MG63 (cell line): ENCODE data around the gene CCDC18. TPM values are rescaled to one million over a fixed set of nuclear protein-coding genes. Genes with fewer than 3 reads are reported as not detected.
A peak's percentile ranks its signal among the peaks of the same experiment; 100 is the strongest.

Experiments
- DNase-seq: peaks from one replicate; pipeline ENCODE4 v3.0.0-alpha.2; 2020
- H3K27me3 ChIP-seq: fragments of 250-450 bp; sonication (Bioruptor Pico); 2 replicates; pipeline ENCODE4 v1.5.1; 2020; ENCODE audit warnings: mild to moderate bottlenecking, moderate library complexity
- H3K36me3 ChIP-seq: fragments of 250-450 bp; sonication (Bioruptor Pico); 2 replicates; pipeline ENCODE4 v1.5.1; 2020; ENCODE audit warnings: mild to moderate bottlenecking, moderate library complexity
- H3K4me3 ChIP-seq: fragments of 250-450 bp; sonication (Bioruptor Pico); 2 replicates; pipeline ENCODE4 v1.5.1; 2020; ENCODE audit warnings: mild to moderate bottlenecking, moderate library complexity
- H3K9me3 ChIP-seq: fragments of 250-450 bp; sonication (Bioruptor Pico); 2 replicates; pipeline ENCODE4 v1.5.1; 2020; ENCODE audit warnings: mild to moderate bottlenecking, moderate library complexity
- total RNA-seq: library from RNA; depleted of rRNA; stranded (reverse); fragments of >200 nt; shearing (Covaris generic); gene quantifications from 2 replicates; pipeline ENCODE4 v1.2.3, GENCODE V29; 2014; ENCODE audit warnings: low replicate concordance; rRNA removed

Gene CCDC18, protein sequence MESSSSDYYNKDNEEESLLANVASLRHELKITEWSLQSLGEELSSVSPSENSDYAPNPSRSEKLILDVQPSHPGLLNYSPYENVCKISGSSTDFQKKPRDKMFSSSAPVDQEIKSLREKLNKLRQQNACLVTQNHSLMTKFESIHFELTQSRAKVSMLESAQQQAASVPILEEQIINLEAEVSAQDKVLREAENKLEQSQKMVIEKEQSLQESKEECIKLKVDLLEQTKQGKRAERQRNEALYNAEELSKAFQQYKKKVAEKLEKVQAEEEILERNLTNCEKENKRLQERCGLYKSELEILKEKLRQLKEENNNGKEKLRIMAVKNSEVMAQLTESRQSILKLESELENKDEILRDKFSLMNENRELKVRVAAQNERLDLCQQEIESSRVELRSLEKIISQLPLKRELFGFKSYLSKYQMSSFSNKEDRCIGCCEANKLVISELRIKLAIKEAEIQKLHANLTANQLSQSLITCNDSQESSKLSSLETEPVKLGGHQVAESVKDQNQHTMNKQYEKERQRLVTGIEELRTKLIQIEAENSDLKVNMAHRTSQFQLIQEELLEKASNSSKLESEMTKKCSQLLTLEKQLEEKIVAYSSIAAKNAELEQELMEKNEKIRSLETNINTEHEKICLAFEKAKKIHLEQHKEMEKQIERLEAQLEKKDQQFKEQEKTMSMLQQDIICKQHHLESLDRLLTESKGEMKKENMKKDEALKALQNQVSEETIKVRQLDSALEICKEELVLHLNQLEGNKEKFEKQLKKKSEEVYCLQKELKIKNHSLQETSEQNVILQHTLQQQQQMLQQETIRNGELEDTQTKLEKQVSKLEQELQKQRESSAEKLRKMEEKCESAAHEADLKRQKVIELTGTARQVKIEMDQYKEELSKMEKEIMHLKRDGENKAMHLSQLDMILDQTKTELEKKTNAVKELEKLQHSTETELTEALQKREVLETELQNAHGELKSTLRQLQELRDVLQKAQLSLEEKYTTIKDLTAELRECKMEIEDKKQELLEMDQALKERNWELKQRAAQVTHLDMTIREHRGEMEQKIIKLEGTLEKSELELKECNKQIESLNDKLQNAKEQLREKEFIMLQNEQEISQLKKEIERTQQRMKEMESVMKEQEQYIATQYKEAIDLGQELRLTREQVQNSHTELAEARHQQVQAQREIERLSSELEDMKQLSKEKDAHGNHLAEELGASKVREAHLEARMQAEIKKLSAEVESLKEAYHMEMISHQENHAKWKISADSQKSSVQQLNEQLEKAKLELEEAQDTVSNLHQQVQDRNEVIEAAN (N-terminal part only)
- total RNA-seq, result 5.5 and 42.1 TPM in 2 replicates

GRCh38 chr1:93180723-93181613 is at the start of gene CCDC18:
CCDC18 (plus strand) TSS chr1:93180724; CDS start chr1:93183362, 2,638 bp downstream.
- H3K36me3 ChIP-seq, result peaks cover 19% of the 10 kb centered on the region
- H3K4me3 ChIP-seq, result peak within 1 kb of the TSS; percentile 82
- no peaks in the 10 kb centered on the region for H3K9me3 ChIP-seq
- H3K27me3 ChIP-seq, result no peaks in the 10 kb centered on the region
- no peak for DNase-seq

DNA sequence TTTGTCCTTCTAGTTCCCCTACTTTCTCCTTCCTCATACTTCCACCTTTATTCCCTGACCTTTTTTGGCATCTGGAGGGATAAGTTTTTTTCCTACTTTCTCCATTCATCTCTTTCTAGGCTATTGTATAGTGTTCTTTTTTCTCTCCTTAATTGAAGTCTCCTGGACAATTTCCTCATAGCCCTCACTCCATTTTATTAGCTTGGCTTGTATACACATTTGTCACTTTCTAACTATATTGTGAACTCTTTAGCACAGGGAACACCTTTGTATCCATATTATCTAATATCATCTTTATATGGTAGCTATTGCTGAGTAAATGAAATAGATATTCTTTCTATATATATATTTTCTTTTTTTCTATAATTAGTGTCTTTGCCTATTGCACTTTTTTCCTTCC is 47.9 kb upstream of the CCDC18 start:
- H3K4me3 ChIP-seq, result no peak overlapping the region
- no peak for DNase-seq
- H3K36me3 ChIP-seq, result peaks cover 37% of the 10 kb centered on the region
- H3K27me3 ChIP-seq, result no peaks in the 10 kb centered on the region
- H3K9me3 ChIP-seq, result no peaks in the 10 kb centered on the region

- no peak for DNase-seq
- no peaks in the 10 kb centered on the region for H3K27me3 ChIP-seq
- no peak overlapping the region for H3K4me3 ChIP-seq
- H3K36me3 ChIP-seq, result peaks cover 35% of the 10 kb centered on the region
- no peaks in the 10 kb centered on the region for H3K9me3 ChIP-seq
Measured at GRCh38 chr1:93136445-93136844, 44.1 kb upstream of the CCDC18 start.

- Histone ChIP-seq H3K9me3 (no peaks in the 10 kb centered on the region), H3K27me3 (no peaks in the 10 kb centered on the region), H3K36me3 (peaks cover 38% of the 10 kb centered on the region), H3K4me3 (no peak overlapping the region)
- DNase-seq, result no peak
Measured at GRCh38 chr1:93137604-93138292, 42.8 kb upstream of the CCDC18 start.

- DNase-seq, result no peak
- Histone ChIP-seq H3K36me3 (peaks cover 36% of the 10 kb centered on the region), H3K4me3 (no peak overlapping the region), H3K9me3 (no peaks in the 10 kb centered on the region), H3K27me3 (no peaks in the 10 kb centered on the region)
Measured at GRCh38 chr1:93140106-93140505, 40.4 kb upstream of the CCDC18 start.

GRCh38 chr1:93142161-93142560 is 38.4 kb upstream of the CCDC18 start:
- Histone ChIP-seq H3K4me3 (no peak overlapping the region), H3K9me3 (no peaks in the 10 kb centered on the region), H3K36me3 (peaks cover 20% of the 10 kb centered on the region; the same call in 1 of the 2 replicates), H3K27me3 (no peaks in the 10 kb centered on the region)
- no peak for DNase-seq

DNA sequence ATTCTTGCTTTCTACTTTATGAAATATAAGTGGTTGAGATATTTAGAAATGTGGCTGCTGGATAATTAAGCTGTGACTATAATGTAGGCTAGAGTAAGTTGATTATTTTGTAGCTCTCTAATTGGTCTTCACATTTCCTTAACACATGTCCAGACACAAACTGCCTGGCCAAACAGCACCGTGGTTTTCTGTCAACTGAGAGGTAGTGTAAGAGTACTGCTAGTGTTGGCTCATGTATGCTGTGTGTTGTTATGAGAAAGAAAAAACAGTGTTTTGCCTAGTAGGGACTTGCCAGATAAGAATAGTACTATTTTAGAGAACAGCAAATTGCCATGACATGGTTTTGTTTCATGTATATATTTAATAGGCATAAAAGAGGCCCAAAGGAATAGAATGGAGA is 37.4 kb upstream of the CCDC18 start:
- no peak for DNase-seq
- H3K9me3 ChIP-seq, result no peaks in the 10 kb centered on the region
- H3K27me3 ChIP-seq, result no peaks in the 10 kb centered on the region
- no peak overlapping the region for H3K4me3 ChIP-seq
- H3K36me3 ChIP-seq, result peaks cover 12% of the 10 kb centered on the region

DNA sequence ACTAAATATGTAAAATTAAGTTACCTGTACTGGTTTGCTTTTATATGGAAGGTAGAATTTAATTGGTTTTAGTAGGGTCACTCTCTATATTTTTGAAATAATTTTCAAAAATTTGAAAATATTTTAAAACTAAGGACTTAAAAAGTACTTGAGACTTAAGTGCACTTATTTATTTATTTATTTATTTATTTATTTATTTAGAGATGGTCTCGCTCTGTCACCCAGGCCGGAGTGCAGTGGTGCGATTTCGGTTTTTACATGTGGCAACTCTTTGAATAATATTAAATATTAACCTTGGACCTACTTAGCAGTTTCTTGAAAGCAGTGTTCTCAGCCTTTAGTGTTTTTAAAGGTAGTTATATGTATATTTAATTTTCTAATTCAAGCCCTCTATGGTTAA is 36.8 kb upstream of the CCDC18 start:
- DNase-seq, result no peak
- no peaks in the 10 kb centered on the region for H3K9me3 ChIP-seq
- peaks cover 16% of the 10 kb centered on the region for H3K36me3 ChIP-seq
- no peak overlapping the region for H3K4me3 ChIP-seq
- H3K27me3 ChIP-seq, result no peaks in the 10 kb centered on the region

- Histone ChIP-seq H3K36me3 (peaks cover 21% of the 10 kb centered on the region), H3K27me3 (no peaks in the 10 kb centered on the region), H3K9me3 (no peaks in the 10 kb centered on the region), H3K4me3 (no peak overlapping the region)
- DNase-seq, result no peak
Measured at GRCh38 chr1:93148001-93148400, 32.5 kb upstream of the CCDC18 start.

DNA sequence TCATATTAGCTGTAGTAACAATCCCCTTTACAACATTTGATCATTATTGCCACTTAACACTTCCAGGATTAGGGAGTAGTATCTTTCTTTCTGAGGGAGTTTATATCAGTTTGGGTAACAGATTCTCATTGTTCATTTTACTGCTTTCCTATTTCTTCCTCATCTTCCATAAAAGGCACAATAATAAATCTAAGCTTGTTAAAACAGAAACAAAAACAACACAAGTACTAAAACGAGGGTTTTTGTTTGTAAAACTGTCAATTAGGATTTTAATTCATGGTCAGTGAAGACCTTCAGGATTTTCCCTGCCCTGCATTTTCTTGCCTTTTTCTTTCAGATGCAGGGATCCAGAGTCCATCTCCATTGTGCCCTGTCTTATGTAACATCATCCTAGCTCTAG is 29.8 kb upstream of the CCDC18 start:
- peaks cover 44% of the 10 kb centered on the region for H3K36me3 ChIP-seq
- no peak overlapping the region for H3K4me3 ChIP-seq
- H3K27me3 ChIP-seq, result no peaks in the 10 kb centered on the region
- H3K9me3 ChIP-seq, result no peaks in the 10 kb centered on the region
- no peak for DNase-seq

DNA sequence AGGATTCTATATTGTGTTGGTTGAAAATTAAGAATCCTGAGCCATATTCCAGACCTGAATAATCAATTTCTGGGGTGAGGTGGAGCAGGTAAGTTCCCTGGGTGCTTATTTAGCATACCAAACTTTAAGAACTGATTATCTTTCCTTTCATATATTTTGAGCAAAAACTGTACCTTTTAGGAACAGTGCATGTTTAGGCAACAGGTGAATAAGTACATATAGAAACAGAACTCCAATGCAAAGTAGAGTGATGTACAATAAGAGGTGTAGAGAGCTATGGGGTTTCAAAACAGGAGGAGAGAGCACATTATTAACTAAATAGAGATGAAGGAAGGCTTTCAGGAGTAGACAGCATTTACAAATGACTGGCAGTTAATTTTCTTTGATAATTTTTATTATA is 29.1 kb upstream of the CCDC18 start:
- no peaks in the 10 kb centered on the region for H3K27me3 ChIP-seq
- DNase-seq, result no peak
- no peaks in the 10 kb centered on the region for H3K9me3 ChIP-seq
- H3K36me3 ChIP-seq, result peaks cover 48% of the 10 kb centered on the region
- H3K4me3 ChIP-seq, result no peak overlapping the region

GRCh38 chr1:93152835-93153234 is 27.7 kb upstream of the CCDC18 start:
- Histone ChIP-seq H3K4me3 (no peak overlapping the region), H3K9me3 (no peaks in the 10 kb centered on the region), H3K27me3 (no peaks in the 10 kb centered on the region), H3K36me3 (peaks cover 55% of the 10 kb centered on the region)
- no peak for DNase-seq

DNA sequence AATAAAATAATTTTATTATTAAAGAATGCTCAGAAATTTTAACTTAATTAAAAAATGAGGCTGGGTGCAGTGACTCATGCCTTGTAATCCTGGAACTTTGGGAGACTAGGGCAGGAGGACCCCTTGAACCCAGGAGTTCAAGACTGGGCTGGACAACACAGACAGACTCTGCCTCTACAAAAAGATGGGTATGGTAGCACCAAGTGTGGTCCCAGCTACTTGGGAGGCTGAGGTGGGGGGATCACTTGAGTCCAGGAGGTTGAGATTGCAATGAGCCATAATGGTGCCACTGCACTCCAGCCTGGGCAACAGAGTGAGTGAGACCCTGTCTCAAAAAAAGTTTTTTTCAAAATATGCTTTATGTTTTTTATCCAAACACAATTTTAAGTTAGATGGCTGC is 25.6 kb upstream of the CCDC18 start:
- no peaks in the 10 kb centered on the region for H3K9me3 ChIP-seq
- H3K4me3 ChIP-seq, result no peak overlapping the region
- H3K36me3 ChIP-seq, result peaks cover 60% of the 10 kb centered on the region
- no peak for DNase-seq
- no peaks in the 10 kb centered on the region for H3K27me3 ChIP-seq

GRCh38 chr1:93155335-93155734 is 25.2 kb upstream of the CCDC18 start:
- Histone ChIP-seq H3K36me3 (peaks cover 56% of the 10 kb centered on the region), H3K4me3 (no peak overlapping the region), H3K9me3 (no peaks in the 10 kb centered on the region), H3K27me3 (no peaks in the 10 kb centered on the region)
- no peak for DNase-seq

- DNase-seq, result no peak
- Histone ChIP-seq H3K4me3 (no peak overlapping the region), H3K27me3 (no peaks in the 10 kb centered on the region), H3K36me3 (peaks cover 41% of the 10 kb centered on the region), H3K9me3 (no peaks in the 10 kb centered on the region)
Measured at GRCh38 chr1:93159337-93159736, 21.2 kb upstream of the CCDC18 start.
